Measurements from ENCODE around the gene SCYGR2.

Gene SCYGR2

DNA sequence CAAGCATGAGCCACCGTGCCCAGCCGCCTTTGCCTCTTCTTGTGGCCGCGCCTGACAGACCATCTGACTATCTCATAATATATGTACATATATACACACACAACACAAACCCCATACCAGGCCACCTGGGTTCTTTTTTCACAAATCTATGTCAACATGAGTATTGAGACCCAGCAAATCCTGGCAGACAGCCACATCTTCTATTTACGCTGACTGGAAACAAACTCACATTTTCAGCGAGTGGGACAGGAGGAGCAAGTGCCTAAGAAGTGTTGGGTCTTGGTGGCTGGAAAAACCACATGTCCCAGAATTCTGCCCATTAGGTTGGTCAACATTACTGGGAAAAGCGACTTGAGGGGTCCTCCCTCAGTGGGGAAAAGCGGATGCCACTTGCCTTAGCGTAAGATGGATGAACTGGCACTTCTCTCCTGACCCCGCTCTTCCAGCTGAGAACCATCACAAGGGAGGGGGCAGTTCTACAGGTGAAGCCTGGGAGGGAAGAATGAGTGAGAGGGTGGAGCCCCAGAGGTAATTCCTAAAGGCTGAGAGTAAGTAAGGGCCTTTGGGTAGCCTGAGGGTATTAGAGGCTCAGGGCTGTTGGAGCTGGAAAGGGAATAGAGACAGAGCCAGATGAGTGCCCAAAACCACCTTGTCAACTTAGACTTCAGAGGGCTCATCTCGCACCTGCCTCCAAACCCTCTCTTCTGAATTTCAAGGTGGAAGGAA lies 14.0 kb downstream of the SCYGR2 start:
- no peak for DNase-seq (ENCODE audit: low spot score)

DNA sequence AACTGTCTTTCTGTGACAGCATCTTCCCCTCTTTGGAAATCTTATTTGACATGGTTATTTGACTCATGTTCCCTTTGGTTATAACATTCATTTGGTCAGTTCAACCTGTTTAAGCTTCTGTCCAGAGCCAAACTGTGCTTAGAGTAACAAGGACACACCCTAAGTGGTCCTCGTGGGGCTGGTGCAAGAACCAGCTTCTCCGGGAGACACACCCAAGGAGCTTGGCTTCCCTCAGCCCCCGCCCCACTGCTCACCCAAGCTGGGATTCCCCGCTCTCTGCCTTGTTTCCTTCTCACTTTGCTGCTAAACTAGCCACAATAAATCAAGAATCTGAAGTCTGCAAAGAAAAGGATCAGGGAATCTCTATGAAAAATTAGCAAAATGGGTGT lies 14.6 kb downstream of the SCYGR2 start:
- no peak for DNase-seq (ENCODE audit: low spot score)

DNA sequence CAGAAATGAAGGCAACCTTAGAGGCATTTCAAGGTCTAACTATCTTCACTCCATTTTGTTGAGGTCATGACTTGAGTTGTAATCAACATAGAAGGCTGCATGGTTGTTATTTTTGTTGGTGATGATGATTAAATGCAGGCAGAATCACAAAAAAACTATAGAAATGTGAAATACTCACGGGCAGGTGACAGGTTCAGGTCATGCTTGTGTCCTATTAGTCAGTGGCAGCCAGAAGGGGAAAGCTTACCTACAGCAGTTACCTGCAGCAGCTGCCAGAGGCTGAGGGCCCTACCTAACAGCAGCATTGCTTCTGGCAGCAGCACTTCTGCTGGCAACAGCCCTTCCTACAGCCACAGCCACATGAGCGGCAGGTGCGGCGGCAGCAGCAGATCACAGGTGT lies 15.6 kb downstream of the SCYGR2 start:
- DNase-seq (ENCODE audit: low spot score), result no peak

DNA sequence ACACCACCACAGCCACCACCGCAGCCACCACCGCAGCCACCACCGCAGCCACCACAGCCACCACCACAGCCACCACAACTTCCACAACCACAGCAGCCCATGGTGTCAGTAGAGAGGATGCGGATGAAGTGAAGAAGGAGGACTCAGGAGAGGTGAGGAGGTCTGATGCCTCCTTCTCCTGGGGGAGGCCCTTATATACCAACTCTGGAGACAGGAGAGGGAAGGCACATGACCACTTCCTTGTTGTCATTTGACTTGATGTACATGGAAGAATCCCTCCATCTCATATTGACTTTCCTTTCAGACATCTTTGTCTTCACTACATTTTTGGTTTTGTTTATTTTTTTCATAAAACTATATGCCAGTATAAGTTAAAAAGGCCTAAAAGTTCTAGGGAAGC lies 16.0 kb downstream of the SCYGR2 start, which contains the start of gene SCYGR3:
Gene SCYGR3, minus strand, starts transcription at position 101 of the 400 bp plus-strand sequence. Its CDS starts 0 bp downstream, at position 101.
- DNase-seq (ENCODE audit: low spot score), result no peak

DNA sequence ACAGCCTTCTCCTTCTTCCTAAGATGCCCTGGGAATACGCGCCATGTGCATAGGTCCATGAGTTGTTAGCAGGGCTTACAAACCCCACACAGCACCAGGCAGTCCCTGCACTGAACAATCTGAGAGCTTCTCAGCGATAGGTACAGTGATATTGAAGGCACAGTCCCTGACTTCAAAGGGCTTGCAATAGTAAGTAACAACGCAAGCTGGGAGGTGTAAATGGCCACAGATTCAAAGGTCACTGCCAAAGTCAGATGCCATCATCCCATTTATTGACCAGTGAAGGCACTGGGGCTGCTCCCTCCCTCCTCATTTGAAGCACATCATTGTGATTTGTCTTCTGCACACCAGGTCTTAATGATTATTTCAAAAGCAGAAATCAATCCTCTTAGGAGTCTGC lies 16.5 kb downstream of the SCYGR2 start:
- DNase-seq (ENCODE audit: low spot score), result no peak

DNA sequence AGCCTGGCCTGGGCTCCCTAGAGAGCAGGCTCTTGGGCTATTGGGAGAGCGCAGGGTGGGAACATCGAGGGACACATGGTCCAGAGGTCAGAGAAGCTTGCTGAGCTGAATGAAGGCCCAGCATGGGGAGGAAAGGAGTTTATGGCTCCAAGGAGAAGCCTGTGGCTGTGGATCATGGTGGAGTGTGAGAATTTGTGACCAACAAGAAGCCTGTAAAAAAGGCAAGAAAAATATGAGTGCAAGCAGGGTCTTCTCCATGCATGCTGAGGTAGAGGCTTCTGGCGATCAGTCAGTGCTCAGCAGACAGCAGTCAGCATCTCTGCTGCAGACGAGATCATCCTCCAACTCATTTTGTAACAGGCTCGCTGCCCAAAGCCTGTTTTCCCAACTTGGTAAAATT lies 17.2 kb downstream of the SCYGR2 start:
- no peak for DNase-seq (ENCODE audit: low spot score)

DNA sequence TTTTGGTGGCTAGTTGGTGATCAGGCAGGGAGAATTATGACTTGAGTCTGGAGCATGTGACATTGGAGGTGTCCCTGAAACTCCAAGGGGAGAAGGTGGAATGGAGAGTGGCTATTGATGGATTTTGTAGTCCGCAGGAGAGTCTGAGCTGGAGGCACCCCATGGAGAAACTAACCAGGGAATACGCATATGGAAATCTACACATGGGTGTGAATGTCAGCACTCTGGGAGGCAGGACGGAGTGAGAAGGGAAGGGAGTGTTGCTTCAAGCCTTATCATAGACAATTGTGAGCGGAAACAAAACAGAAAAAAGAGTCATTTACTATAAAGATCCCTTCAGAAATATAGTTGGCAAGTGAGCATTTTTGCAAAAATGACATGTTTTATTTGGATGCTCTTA lies 17.9 kb downstream of the SCYGR2 start:
- DNase-seq (ENCODE audit: low spot score), result no peak

DNA sequence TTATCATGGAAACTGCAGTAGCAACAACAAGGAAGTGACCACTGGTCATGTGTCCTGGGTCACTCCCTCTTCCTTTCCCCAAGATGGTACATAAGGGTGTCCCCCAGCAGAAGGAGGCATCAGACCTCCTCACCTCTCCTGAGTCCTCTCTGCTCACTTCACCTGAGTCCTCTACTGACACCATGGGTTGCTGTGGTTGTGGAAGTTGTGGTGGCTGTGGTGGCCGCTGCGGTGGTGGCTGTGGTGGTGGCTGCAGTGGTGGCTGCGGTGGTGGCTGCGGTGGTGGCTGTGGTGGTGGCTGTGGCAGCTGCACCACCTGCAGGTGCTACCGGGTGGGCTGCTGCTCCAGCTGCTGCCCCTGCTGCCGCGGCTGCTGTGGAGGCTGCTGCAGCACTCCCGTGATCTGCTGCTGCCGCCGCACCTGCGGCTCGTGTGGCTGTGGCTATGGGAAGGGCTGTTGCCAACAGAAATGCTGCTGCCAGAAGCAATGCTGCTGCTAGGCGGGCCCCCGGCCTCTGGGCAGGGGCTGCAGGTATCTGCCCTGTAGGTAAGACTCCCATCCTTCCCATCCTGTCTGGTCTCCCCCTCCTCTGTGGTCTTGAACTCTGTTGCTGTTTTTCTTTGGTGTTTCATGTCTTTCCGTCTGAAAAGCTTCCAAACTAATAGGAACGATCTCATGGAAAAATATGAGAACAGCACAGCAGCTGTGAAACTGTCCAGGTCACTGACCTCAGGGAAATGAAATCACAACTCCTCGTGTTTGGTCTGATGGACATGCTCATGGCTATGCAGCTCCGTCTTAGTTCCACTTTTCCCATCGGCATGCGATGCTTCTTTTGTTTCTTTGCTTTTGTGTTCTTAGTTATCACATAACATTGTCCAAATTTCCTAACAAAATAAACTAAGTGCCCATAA lies 18.9 kb downstream of the SCYGR2 start, which contains the start of gene SCYGR4:
Gene SCYGR4, plus strand, starts transcription at position 183 of the 915 bp plus-strand sequence. Its CDS starts 0 bp downstream, at position 183.
- no peak for DNase-seq (ENCODE audit: low spot score)

DNA sequence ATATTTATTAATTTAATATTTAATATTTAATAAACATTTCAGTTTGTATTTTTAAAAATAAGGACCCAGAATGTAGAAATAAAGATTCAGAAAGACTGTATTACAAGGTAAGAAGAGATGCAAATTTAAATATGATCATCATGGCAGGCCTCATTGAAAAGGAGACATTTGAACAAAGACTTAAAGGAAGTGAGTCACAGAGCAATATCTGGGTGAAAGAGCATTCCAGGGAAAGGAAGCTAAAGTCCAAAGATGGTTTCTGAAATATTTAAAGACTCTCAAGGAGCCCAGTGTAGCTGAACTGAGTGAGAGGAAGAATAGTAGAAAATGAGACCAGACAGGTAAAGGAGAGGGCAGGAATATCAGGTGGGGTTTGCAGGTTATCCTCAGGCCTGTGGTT lies 24.5 kb downstream of the SCYGR2 start:
- DNase-seq (ENCODE audit: low spot score), result no peak

DNA sequence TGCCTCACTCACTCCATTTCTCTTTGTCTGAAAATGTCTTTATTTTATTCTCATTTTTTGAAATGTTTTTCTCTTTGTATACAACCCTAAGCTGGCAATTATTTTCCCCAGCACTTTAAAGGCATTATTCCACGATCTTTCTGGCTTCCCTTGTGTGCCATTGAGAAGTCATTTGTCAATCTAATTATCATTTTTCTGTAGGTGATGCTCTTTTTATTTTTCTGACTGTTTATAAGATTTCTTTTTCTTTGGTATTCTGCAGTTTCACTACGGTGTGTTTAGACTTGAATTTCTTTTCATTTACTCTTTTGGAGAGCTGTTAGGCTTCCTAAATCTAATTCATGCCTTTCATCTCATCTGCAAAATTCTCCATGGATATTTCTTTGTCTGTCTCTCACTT lies 26.7 kb downstream of the SCYGR2 start:
- DNase-seq (ENCODE audit: low spot score), result no peak

DNA sequence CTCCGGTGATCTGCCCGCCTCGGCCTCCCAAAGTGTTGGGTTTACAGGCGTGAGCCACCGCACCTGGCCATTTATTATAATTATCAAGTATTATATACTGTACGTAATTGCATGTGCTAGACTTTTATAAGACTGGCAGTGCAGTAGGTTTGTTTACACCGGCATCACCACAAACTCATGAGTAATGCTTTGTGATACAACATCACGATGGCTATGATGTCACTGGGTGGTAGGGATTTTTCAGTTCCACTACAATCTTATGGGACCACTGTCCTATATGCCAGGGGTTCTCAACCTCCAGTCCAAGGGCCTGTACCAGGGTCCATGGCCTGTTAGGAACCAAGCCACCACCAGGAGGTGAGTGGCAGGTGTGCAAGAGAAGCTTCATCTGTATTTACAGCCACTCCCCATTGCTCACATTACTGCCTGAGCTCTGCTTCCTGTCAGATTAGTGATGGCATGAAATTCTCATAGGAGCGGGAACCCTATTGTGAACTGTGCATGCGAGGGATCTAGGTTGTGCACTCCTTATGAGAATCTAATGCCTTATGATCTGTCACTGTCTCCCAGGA lies 28.0 kb downstream of the SCYGR2 start:
- no peak for DNase-seq (ENCODE audit: low spot score)

DNA sequence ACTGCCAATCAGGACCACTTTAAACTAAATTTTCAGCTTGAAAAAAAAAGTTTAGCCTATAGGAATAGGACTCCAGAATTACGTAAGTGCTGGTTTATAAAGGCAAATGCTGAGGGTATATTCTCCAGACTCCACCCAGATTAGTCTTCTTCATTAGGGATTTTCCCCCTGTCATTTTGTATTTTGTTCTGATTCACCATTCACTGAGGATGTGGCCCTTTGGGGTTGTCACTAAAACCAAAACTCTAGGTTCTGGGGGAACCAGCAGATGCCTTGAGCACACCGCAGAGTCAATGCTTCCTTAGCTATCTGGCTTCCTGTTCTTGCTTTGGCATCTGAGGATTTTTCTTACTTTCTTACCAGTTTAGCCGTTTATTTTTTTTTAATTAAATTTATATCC lies 29.1 kb downstream of the SCYGR2 start:
- DNase-seq (ENCODE audit: low spot score), result no peak

DNA sequence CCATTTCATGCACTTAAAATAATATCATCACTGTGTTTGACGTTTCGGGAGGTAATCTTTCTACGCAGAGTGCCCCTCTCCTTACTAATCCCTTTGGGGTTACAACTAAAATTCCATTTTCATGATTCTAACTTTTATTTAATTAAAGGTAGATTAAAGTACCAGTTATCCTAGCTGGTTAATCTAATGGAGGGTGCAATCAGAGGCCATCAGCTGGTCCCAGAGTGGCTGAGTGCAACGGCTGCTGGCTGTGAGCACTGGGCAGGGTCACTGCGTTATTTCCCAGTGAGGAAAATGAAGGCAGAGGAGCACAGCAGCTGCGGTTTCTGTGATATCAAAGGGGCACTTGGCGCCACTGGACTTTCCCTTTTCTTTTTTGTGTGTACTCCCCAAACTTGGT lies 30.7 kb downstream of the SCYGR2 start:
- DNase-seq (ENCODE audit: low spot score), result no peak

DNA sequence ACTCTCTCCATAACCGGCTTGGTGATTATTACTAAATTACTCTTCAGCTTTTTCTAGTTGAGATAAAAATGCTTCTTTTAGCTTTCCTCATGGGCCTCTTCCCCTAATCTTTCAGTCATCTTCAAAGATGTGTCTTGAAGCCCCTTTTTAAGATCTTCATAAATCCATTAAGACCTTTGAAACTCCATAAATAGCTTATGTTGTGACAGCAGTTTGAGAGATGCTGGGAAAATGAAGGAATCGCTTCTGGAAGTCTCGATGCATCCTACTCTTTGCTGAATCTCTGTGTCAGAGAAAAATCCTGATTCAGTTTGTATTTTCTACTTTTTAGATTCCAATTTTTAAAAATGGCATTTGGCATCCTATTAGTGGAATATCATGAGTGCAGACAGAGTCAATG lies 31.6 kb downstream of the SCYGR2 start:
- no peak for DNase-seq (ENCODE audit: low spot score)

DNA sequence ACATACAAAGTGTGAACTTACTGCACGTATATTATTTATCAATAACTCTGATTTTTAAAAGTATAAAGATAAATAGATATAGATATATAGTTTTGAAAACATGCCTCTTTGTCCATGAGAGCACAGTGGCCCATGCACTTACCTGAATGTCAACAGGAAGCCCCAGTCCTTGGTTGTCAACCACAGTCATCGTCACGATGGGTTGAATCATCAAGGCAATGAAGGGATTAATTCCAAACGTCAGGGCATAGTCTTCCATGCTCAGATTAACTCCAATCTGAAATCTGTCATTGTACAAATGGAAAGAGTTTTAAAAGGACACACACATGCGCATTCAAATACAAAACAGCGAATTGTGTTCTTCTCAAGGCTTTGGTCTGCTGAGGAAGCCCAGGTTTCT lies 34.1 kb downstream of the SCYGR2 start:
- DNase-seq (ENCODE audit: low spot score), result no peak

DNA sequence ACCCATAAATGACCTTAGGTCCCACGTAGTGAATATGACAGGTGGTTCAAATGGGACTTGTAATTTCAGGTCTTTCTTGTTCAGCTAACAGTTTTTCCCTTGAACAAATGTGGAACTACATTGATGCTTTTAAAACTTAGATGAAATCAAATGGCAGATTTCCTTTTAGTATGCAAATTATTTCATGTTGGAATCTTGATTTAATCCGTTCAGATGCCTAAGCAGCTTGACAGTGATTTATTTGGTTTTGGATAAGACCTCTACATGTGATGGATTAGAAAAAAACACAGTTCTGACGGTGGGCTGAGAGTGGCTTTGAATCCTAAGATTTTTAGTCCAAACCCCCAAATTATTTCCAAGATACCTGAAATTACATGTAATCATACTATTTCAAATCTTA lies 35.5 kb downstream of the SCYGR2 start:
- no peak for DNase-seq (ENCODE audit: low spot score)

DNA sequence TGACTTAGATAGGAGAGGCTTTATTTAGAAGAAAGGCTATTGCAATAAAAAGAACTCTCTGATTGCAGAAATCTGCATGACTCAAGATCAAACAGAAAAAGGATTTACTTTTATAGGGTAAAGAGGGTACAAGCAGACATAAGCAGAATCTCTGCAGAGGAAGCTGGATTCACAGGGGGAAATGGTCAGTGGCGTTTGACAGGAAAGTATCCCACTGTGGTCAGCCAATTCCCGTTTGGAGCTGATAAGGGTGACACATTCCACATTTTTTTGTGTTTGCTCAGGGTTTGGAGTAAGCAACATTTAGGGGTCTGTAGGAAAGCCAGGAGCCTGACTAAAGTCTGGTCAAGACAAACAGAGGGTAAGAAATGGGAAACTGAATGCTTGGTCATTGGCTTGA lies 44.0 kb downstream of the SCYGR2 start:
- DNase-seq (ENCODE audit: low spot score), result no peak

DNA sequence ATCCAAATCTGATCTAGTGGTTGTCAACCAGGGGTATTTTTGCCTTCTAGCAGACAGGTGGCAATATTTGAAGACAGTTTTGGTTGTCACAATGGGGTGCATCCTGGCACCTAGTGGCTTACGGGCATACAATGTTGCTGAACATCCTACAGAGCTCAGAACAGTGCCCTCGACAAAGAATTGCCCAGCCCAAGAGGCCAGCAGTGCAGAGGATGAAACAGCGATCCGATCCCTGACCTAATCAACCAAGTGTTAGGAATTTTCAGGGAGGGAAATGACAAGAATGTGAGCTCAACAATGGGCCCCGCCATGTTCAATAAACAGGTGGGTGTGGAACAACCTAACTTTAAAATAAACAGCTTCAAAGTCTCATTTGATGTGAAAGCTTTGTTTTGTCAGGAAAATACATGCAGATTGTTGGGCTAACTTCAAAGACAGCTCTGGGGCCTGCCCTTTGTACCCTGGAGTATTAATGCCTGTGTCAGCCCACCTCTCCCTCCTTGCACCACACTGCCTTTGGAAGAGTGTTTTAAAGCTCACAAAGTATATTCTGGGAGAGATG lies 45.4 kb downstream of the SCYGR2 start:
- DNase-seq (ENCODE audit: low spot score), result no peak
